ENCODE measurements around the gene STIM2. TPM values are rescaled to one million over a fixed set of nuclear protein-coding genes. Genes with fewer than 3 reads are reported as not detected.
A peak's percentile ranks its signal among the peaks of the same experiment; 100 is the strongest.

Gene STIM2
- polyA plus RNA-seq, 1 donor (not counting 4 experiments of a cell fraction or from before 2014, with no cell fraction given), result 20.7 TPM

- peaks cover 15% of the 10 kb centered on the region for H3K4me1 ChIP-seq (ENCODE audit: control insufficient read depth, extremely low read depth, insufficient read depth, low read length)
- no peaks in the 10 kb centered on the region for H3K27me3 ChIP-seq (ENCODE audit: control insufficient read depth, extremely low read depth, insufficient read depth, low read length)
- no peak overlapping the region for H3K9ac ChIP-seq (ENCODE audit: control insufficient read depth, extremely low read depth, insufficient read depth, low read length)
- H4K20me1 ChIP-seq (ENCODE audit: control insufficient read depth, extremely low read depth, insufficient read depth, low read length), result no peaks in the 10 kb centered on the region
- FAIRE-seq (no peak), DNase-seq (ENCODE audit: low read depth, low spot score) (no peak)
- no peak overlapping the region for H3K27ac ChIP-seq (ENCODE audit: control insufficient read depth, insufficient read depth, low read length)
- H2AFZ ChIP-seq (ENCODE audit: control insufficient read depth, low read length), result no peak overlapping the region
- no peaks in the 10 kb centered on the region for H3K9me1 ChIP-seq (ENCODE audit: control insufficient read depth, extremely low read depth, insufficient read depth, low read length)
- no peak for TF ChIP-seq EZH2 (IDR thresholded peaks at IDR 0.05; ENCODE audit: low read length)
- no peak for TF ChIP-seq CTCF (optimal IDR thresholded peaks at IDR 0.05 in 1 of 3, IDR thresholded peaks at IDR 0.05 in 1 of 3, conservative IDR thresholded peaks at IDR 0.05 in 1 of 3; ENCODE audit: extremely low read depth in 1 of 3, insufficient read depth in 2 of 3, low read length in 3 of 3)
- dilution Hi-C loops (cut with MboI; ENCODE audit: extremely low pct_ligation_motif_present, low sequenced_read_pairs), result no loop called here
- peaks cover 3 to 4% of the 10 kb centered on the region in 2 experiments for H3K36me3 ChIP-seq (ENCODE audit: control insufficient read depth in 2 of 2, extremely low read depth in 1 of 2, insufficient read depth in 2 of 2, low read length in 2 of 2)
- no peak overlapping the region for H3K4me2 ChIP-seq (ENCODE audit: control insufficient read depth, extremely low read depth, insufficient read depth, low read depth, low read length)
- H3K79me2 ChIP-seq (ENCODE audit: control insufficient read depth, insufficient read depth, low read length), result no peaks in the 10 kb centered on the region
- no peaks in the 10 kb centered on the region for H3K9me3 ChIP-seq (ENCODE audit: control insufficient read depth, low read depth, low read length)
- H3K4me3 ChIP-seq (ENCODE audit: control insufficient read depth in 2 of 3, extremely low read depth in 1 of 3, insufficient read depth in 2 of 3, low read depth in 1 of 3, low read length in 3 of 3), result no peak overlapping the region
Measured at GRCh38 chr4:27009539-27009938, 148.9 kb downstream of the STIM2 start.

GRCh38 chr4:27010334-27010940 lies 149.8 kb downstream of the STIM2 start:
- Histone ChIP-seq H3K27me3 (ENCODE audit: control insufficient read depth, extremely low read depth, insufficient read depth, low read length) (no peaks in the 10 kb centered on the region), H3K9me3 (ENCODE audit: control insufficient read depth, low read depth, low read length) (no peaks in the 10 kb centered on the region), H3K4me3 (ENCODE audit: control insufficient read depth in 2 of 3, extremely low read depth in 1 of 3, insufficient read depth in 2 of 3, low read depth in 1 of 3, low read length in 3 of 3) (no peak overlapping the region), H2AFZ (ENCODE audit: control insufficient read depth, low read length) (no peak overlapping the region), H3K9me1 (ENCODE audit: control insufficient read depth, extremely low read depth, insufficient read depth, low read length) (no peaks in the 10 kb centered on the region), H4K20me1 (ENCODE audit: control insufficient read depth, extremely low read depth, insufficient read depth, low read length) (no peaks in the 10 kb centered on the region), H3K9ac (ENCODE audit: control insufficient read depth, extremely low read depth, insufficient read depth, low read length) (no peak overlapping the region), H3K27ac (ENCODE audit: control insufficient read depth, insufficient read depth, low read length) (no peak overlapping the region), H3K4me1 (ENCODE audit: control insufficient read depth, extremely low read depth, insufficient read depth, low read length) (peaks cover 10% of the 10 kb centered on the region), H3K79me2 (ENCODE audit: control insufficient read depth, insufficient read depth, low read length) (no peaks in the 10 kb centered on the region), H3K4me2 (ENCODE audit: control insufficient read depth, extremely low read depth, insufficient read depth, low read depth, low read length) (no peak overlapping the region), H3K36me3 (ENCODE audit: control insufficient read depth in 2 of 2, extremely low read depth in 1 of 2, insufficient read depth in 2 of 2, low read length in 2 of 2) (peaks cover 3 to 4% of the 10 kb centered on the region in 2 experiments)
- no peak for DNase-seq (ENCODE audit: low read depth, low spot score)
- no peak for FAIRE-seq
- dilution Hi-C loops (cut with MboI; ENCODE audit: extremely low pct_ligation_motif_present, low sequenced_read_pairs), result no loop called here
- peak; percentile 58 to 75 (median 70) for TF ChIP-seq CTCF (optimal IDR thresholded peaks at IDR 0.05 in 1 of 3, IDR thresholded peaks at IDR 0.05 in 1 of 3, conservative IDR thresholded peaks at IDR 0.05 in 1 of 3; ENCODE audit: extremely low read depth in 1 of 3, insufficient read depth in 2 of 3, low read length in 3 of 3)
- TF ChIP-seq EZH2 (IDR thresholded peaks at IDR 0.05; ENCODE audit: low read length), result no peak

Data from keratinocyte (primary cell).